Activated effector memory CD4-positive, alpha-beta T cell treated with Interleukin-2 at 50 U/mL for 16 hours (primary cell): ENCODE data around the gene RELN.

ENCODE experiments used
- DNase-seq: peaks from one replicate; pipeline ENCODE4 v3.0.0-alpha.2; 2020

Gene RELN

GRCh38 chr7:103711413-103711812 lies 278.0 kb downstream of the RELN start:
- no peak for DNase-seq

DNA sequence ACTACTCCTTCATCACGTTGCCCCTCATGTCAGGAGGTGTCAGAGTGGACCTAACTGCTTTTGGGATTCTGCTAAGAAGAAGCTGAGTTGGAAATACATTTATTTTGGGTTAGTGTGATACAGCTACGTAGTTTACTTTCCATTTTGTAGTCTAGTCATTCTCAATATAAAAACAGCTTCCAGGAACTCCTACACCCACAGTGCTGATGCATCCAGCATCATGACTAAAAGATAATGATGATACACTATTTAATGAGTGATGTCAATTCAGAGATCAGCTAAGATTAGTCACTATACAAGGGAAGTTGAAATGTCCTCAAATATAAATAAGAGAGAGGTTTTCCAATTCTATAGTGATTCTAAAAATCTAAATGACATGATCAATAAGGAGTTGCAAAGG lies 279.2 kb downstream of the RELN start:
- DNase-seq: no peak

DNA sequence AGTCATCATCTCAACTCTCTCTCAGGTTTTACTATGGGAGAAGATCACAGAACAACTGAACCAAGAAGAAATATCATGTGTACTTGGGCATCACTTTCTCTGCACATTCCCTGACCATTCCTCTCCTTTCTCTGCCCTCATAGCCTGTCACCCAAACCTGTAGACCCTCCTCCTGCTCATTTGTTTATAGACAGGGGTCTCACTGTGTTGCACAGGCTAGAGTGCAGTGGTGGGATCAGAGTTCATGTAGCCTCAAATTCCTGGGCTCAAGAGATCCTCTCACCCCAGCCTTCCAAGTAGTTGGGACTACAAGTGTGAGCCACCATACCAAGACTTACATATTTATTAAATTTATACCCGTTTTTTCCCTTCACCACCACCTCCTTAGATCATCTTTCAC lies 282.7 kb downstream of the RELN start:
- DNase-seq: no peak

DNA sequence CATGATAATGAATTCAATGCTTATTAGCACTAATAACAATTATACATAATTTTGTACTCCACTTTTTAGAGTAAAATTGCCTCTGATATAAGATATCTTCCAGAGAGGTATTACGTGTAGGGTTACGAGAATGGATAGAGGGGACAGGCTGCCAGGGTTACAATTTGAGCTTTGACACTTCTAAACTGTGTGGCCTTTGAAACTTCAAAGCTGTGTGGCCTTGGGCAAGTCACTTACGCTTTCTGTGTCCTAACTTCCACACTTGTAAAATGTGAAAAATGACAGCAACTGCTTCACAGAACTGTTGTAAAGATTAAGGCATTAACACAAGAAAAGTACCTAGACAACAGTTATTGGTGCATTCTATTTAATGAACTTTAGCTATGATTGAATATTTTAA lies 283.9 kb downstream of the RELN start:
- DNase-seq: no peak

DNA sequence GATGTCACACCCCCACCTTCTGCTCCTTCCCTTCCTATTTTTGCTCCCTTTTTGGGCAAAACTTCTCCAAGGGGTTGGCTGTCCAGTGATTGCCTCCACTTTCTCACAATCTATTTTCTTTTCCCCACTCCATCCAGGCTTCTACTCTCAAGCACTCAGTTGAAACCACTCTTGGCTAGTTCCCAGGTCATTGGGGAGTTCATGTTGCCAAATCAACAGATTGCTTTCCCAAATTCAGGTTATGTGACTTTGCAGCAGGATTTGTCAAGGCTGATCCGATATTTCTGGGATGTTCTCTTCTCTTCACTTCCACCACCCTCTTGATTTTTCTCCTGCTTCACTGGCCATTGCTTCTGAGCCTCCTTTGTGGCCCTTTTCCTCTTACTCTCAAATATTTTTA lies 284.8 kb downstream of the RELN start:
- no peak for DNase-seq

DNA sequence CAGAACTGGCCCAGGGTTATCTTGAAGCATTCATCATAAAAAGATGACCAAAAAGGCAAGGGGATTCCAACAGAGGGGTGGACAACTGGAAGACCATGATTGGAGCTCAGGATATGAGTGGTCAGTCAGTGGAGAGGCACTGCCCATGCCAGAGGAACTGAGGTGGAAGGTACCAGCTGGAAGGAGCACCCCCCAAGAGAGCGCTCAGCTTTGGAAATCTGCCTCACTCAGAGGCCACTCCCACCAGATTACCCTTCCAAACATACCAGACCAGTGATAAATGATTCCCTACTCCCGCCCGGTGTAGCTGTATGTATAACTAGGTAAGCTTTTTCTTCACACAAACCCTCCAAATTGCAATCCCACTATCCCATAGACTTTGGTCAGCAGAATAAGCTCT lies 286.5 kb downstream of the RELN start:
- no peak for DNase-seq

GRCh38 chr7:103702454-103702853 lies 287.0 kb downstream of the RELN start:
- no peak for DNase-seq

- no peak for DNase-seq
Observed at GRCh38 chr7:103699032-103699431, 290.4 kb downstream of the RELN start.

DNA sequence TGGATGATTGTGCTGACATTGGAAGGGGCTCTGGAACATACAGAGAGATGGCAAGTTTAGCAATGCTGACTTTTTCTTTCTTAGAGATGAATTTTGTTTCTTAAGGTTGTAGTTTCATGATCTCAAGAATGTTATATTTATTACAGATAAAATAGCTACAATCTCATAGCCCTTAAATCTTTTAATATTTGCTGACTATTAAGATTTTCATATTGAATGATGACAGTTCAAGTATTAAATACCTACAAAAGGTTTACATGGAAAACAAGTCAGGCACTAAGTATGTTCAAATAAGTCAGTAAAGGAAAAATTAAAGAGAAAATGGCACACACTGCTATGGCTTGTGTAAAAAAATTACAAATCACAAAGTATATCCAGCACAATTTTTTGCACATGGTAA lies 291.4 kb downstream of the RELN start:
- DNase-seq: no peak

DNA sequence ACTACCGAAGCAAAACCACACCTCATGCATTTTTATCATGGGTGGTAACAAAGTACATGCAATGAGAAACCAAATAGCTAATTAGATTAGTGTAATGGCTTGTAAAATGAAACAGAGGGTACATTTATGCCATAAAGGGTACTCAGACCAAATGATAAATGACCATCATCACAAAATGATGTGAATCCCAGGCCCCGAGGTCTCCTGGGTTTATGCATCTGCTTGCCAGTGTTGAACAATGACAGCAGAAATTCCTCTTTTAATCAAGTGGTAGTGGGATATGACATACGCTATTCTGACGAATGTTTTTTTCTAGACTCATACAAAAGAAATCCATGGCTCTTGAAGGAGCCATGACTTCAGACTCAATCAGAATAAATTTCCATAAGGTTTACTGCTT lies 293.9 kb downstream of the RELN start:
- no peak for DNase-seq

DNA sequence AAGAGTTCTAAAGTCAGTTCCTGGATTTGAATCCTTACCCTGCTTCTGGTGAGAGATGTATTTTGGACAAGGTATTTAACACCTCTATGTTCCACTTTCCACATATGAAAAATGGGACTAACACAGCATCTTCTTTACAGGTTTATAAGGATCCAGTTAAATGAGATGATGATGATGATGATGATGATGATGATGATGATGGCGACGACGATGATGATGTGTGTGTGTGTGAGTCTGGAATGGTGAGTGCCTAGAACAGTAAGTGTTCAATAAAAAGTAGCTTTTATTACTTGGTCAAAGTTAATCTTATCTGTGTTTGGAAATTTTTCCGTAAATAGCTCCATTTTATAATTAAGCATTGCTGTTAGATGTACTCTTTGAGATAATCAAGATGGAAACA lies 295.2 kb downstream of the RELN start:
- DNase-seq: no peak

- DNase-seq: no peak
Observed at GRCh38 chr7:103691291-103691690, 298.2 kb downstream of the RELN start.

- no peak for DNase-seq
Observed at GRCh38 chr7:103690242-103690974, 299.1 kb downstream of the RELN start.

- no peak for DNase-seq
Observed at GRCh38 chr7:103689255-103689654, 300.2 kb downstream of the RELN start.

DNA sequence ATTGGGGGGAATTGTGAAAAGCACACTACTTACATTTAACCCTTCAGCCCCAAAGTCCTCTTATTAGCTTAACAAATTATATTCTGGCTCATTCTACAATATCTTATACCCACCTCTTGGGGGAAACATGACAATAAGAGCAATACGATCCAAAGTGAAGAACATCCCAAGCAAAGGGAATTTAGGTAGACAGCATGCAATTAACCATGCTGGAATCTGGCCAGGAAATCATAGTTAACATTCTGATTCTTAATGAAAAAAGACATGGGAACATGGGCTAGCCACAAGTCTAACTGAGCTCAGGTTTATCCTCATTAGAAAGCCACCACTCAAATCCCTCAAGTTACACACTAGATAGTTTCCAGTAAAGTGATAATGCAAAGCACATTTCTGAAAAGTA lies 301.5 kb downstream of the RELN start:
- no peak for DNase-seq

DNA sequence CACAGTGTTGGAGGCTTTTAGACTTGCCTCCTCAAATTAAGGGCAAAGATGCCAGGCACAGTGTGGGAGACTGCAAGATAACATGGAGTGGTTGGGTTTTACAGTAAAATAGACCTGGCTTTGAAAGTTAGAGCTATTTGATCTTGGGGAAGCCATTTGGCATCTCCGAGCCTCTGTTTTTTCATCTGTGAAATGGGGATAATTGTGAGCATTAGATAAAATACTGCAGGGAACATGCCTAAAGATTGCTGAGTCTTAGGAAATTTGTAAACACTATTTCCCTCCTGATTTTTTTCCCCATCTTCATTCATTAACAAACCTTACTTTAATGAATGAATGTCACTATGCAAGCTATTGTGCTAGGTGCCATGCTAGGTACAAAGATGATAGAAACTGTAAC lies 302.2 kb downstream of the RELN start:
- DNase-seq: no peak

GRCh38 chr7:103686763-103687162 lies 302.7 kb downstream of the RELN start:
- DNase-seq: no peak

GRCh38 chr7:103686064-103686463 lies 303.4 kb downstream of the RELN start:
- no peak for DNase-seq

GRCh38 chr7:103685646-103686045 lies 303.8 kb downstream of the RELN start:
- DNase-seq: no peak

GRCh38 chr7:103683348-103683747 lies 306.1 kb downstream of the RELN start:
- no peak for DNase-seq

DNA sequence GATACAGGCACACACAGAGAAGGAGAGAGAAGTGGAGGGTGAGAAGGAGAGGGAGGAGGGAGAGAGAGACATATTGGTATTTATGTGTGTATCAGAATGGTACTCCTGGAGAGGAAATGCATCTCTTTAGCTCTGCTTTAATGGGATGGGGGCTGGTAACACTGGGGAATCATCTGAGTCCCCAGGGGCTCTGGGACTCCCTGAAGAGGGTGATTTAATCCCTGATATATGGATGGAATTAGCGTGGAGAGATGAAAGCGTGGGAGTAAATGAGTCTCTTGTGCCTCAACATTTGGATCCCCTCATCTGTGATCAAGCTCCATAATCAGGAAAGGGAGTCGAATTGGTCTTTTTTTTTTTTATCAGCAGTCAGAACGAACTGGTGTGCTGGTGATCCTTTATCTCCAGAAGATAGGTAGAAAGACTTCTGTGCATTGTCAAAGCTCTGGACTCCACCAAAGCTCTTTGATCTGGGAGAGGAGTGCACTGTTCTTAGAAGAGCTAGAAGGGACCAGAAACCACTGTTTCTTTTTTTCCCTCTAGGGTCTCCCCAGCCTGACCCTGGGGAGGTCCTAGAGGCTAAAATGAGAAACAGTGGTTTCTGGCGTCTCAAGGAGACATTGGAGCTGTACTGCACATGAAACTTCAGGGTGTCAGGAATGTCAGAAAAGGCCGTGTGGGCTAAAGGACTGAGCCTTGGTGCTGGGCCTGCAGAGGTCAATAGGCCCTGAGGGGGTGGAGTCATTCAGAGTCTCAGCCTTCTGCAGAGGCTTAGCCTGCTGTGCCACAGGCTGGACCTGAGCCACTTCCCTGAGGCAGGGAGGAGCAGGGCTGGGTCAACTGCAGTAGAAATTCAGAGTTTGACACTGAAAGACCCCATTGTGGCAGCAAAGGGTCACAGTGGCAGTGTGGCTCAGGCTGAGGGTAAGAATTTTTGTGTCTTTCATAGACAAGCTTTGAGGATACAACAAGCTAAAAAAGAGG lies 309.0 kb downstream of the RELN start:
- no peak for DNase-seq

- DNase-seq: no peak
Observed at GRCh38 chr7:103679151-103680132, 310.0 kb downstream of the RELN start.
